ENCODE measurements around the gene BCL11A.

DNA sequence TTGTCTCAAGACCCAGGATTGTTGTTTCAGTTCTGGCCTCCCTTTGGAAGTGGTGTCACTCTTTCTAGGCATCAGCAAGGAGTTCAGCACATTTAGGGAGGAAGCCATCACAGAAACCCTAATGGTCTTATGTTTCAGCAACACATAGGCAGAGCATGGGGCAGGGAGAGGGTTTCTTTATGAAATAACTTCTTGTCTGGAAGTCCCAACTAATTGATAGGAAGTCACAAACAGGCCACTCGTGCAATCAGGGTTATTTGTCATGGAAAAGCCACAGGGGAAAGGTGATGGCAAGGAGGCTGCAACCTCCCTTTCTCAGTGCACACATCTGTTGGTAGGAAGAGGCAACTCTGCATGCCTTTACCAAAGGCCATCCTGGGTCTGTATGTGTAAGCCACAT lies 103.0 kb downstream of the BCL11A start:
- TF ChIP-seq, protein P1, sequence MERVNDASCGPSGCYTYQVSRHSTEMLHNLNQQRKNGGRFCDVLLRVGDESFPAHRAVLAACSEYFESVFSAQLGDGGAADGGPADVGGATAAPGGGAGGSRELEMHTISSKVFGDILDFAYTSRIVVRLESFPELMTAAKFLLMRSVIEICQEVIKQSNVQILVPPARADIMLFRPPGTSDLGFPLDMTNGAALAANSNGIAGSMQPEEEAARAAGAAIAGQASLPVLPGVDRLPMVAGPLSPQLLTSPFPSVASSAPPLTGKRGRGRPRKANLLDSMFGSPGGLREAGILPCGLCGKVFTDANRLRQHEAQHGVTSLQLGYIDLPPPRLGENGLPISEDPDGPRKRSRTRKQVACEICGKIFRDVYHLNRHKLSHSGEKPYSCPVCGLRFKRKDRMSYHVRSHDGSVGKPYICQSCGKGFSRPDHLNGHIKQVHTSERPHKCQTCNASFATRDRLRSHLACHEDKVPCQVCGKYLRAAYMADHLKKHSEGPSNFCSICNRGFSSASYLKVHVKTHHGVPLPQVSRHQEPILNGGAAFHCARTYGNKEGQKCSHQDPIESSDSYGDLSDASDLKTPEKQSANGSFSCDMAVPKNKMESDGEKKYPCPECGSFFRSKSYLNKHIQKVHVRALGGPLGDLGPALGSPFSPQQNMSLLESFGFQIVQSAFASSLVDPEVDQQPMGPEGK (CRISPR knock-in tag; IDR thresholded peaks at IDR 0.05; ENCODE audit: borderline replicate concordance) = no peak
- no peak for TF ChIP-seq TOX (CRISPR knock-in tag; IDR thresholded peaks at IDR 0.05; ENCODE audit: borderline replicate concordance)
- TF ChIP-seq RARB (CRISPR knock-in tag; IDR thresholded peaks at IDR 0.05) = no peak
- TF ChIP-seq OSR1 (CRISPR knock-in tag; IDR thresholded peaks at IDR 0.05) = no peak
- no peak for TF ChIP-seq TCF4 (CRISPR knock-in tag; IDR thresholded peaks at IDR 0.05; ENCODE audit: borderline replicate concordance)
- TF ChIP-seq ZFP30 (CRISPR knock-in tag; IDR thresholded peaks at IDR 0.05) = no peak
- no peak for TF ChIP-seq PPARA (CRISPR knock-in tag; IDR thresholded peaks at IDR 0.05; ENCODE audit: borderline replicate concordance)
- no peak for TF ChIP-seq ESRRG (CRISPR knock-in tag; IDR thresholded peaks at IDR 0.05)
- TF ChIP-seq, protein P2, sequence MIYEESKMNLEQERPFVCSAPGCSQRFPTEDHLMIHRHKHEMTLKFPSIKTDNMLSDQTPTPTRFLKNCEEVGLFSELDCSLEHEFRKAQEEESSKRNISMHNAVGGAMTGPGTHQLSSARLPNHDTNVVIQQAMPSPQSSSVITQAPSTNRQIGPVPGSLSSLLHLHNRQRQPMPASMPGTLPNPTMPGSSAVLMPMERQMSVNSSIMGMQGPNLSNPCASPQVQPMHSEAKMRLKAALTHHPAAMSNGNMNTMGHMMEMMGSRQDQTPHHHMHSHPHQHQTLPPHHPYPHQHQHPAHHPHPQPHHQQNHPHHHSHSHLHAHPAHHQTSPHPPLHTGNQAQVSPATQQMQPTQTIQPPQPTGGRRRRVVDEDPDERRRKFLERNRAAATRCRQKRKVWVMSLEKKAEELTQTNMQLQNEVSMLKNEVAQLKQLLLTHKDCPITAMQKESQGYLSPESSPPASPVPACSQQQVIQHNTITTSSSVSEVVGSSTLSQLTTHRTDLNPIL (CRISPR knock-in tag; IDR thresholded peaks at IDR 0.05; ENCODE audit: low read depth) = no peak
- TF ChIP-seq CSDC2 (CRISPR knock-in tag; IDR thresholded peaks at IDR 0.05) = no peak
- no peak for TF ChIP-seq CSRNP3 (CRISPR knock-in tag; IDR thresholded peaks at IDR 0.05)
- TF ChIP-seq TSHZ2 (CRISPR knock-in tag; IDR thresholded peaks at IDR 0.05) = no peak
- TF ChIP-seq GLIS3 (CRISPR knock-in tag; IDR thresholded peaks at IDR 0.05) = no peak
- TF ChIP-seq BACH2 (CRISPR knock-in tag; IDR thresholded peaks at IDR 0.05; ENCODE audit: borderline replicate concordance) = no peak

Data from SK-N-SH treated with all-trans-retinoic acid at 6 μM for 48 hours (cell line).